ENCODE measurements around the gene IFRD2. TPM values are rescaled to one million over a fixed set of nuclear protein-coding genes. Genes with fewer than 3 reads are reported as not detected.

The IFRD2 gene
- total and polyA plus RNA-seq, 9 of the 15 experiments (the other 6 are each of a cell fraction or from before 2014, with no cell fraction given): 30.5 to 115 (median 52.8) TPM

GRCh38 chr3:50298836-50299637, 6.8 kb upstream of the IFRD2 start, which contains the start of the genes HYAL3 and NAA80 (continued):
- TF ChIP-seq CLOCK (CRISPR knock-in tag; IDR thresholded peaks at IDR 0.05; ENCODE audit: borderline replicate concordance) (no peak), SFPQ (IDR thresholded peaks at IDR 0.05; ENCODE audit: low read depth, low read length) (no peak), XRCC5 (IDR thresholded peaks at IDR 0.05; ENCODE audit: low read depth, low read length) (peak; percentile 89), NCOA6 (IDR thresholded peaks at IDR 0.05) (no peak), MYNN (IDR thresholded peaks at IDR 0.05) (no peak; the same call in 1 of the 2 replicates), MYNN (CRISPR knock-in tag; IDR thresholded peaks at IDR 0.05) (no peak), ZBTB33 (CRISPR knock-in tag; IDR thresholded peaks at IDR 0.05) (no peak; the same call in 1 of the 2 replicates), CAMTA2 (CRISPR knock-in tag; conservative IDR thresholded peaks at IDR 0.05) (no peak), HCFC1 (IDR thresholded peaks at IDR 0.05; ENCODE audit: low read depth, low read length) (peak; percentile 54), TEAD2 (tag; IDR thresholded peaks at IDR 0.05) (no peak), MAZ (CRISPR knock-in tag; conservative IDR thresholded peaks at IDR 0.05 in 1 of 2, IDR thresholded peaks at IDR 0.05 in 1 of 2) (peak in 1 of 2 experiments; percentile 46; a peak in 3 of 4 replicates), NBN (IDR thresholded peaks at IDR 0.05; ENCODE audit: low read depth) (no peak), MYBL2 (IDR thresholded peaks at IDR 0.05; ENCODE audit: low read depth) (no peak), MYBL2 (CRISPR knock-in tag; IDR thresholded peaks at IDR 0.05; ENCODE audit: borderline replicate concordance) (no peak), PRDM10 (IDR thresholded peaks at IDR 0.05; ENCODE audit: partially characterized antibody) (peak; percentile 23), HDAC1 (IDR thresholded peaks at IDR 0.05) (peak in 1 of 2 experiments; percentile 86; a peak in 2 of 4 replicates), ZNF695 (CRISPR knock-in tag; IDR thresholded peaks at IDR 0.05) (no peak)
